ENCODE data around the gene MACROD2. TPM values are rescaled to one million over a fixed set of nuclear protein-coding genes. Genes with fewer than 3 reads are reported as not detected.

MACROD2 gene
- total and polyA plus RNA-seq, 4 donors = 0.66 to 10.5 (median 3.3) TPM

DNA sequence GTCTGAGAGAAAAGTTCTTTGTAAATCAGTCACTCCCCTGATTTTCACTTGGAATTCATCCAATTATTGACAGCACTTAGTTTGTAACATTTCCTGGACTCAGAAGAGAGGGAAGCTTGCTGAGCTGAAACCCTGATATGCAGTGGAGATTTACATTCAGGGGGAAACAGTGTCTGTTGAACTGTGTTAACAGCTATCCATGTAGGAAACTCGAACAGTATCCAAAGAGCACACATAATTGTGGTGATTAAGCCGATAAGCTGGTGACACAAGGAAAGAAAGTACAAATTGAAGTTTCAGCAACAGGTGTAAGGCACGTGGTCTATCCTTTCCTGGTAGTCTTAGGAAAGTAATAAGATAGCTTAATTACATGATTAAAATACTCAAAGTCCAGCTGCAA lies 420.2 kb downstream of the MACROD2 start:
- 15% methylated on average over 3 of the region's 3 CpGs for WGBS
- peak; percentile 32 to 34 for TF ChIP-seq RAD21 (IDR thresholded peaks at IDR 0.05)
- TF ChIP-seq SP1 (IDR thresholded peaks at IDR 0.05) = peak; percentile 35
- TF ChIP-seq FOXA1 (IDR thresholded peaks at IDR 0.05) = no peak
- TF ChIP-seq HNF4G (IDR thresholded peaks at IDR 0.05) = no peak
- TF ChIP-seq YY1 (IDR thresholded peaks at IDR 0.05) = peak; percentile 27
- TF ChIP-seq JUND (IDR thresholded peaks at IDR 0.05) = no peak
- peak; percentile 17 to 26 for TF ChIP-seq HNF4A (conservative IDR thresholded peaks at IDR 0.05)
- no peak for TF ChIP-seq TAF1 (conservative IDR thresholded peaks at IDR 0.05)
- TF ChIP-seq RXRA (IDR thresholded peaks at IDR 0.05) = peak in 1 of 2 donors; percentile 27
- TF ChIP-seq, protein P1, sequence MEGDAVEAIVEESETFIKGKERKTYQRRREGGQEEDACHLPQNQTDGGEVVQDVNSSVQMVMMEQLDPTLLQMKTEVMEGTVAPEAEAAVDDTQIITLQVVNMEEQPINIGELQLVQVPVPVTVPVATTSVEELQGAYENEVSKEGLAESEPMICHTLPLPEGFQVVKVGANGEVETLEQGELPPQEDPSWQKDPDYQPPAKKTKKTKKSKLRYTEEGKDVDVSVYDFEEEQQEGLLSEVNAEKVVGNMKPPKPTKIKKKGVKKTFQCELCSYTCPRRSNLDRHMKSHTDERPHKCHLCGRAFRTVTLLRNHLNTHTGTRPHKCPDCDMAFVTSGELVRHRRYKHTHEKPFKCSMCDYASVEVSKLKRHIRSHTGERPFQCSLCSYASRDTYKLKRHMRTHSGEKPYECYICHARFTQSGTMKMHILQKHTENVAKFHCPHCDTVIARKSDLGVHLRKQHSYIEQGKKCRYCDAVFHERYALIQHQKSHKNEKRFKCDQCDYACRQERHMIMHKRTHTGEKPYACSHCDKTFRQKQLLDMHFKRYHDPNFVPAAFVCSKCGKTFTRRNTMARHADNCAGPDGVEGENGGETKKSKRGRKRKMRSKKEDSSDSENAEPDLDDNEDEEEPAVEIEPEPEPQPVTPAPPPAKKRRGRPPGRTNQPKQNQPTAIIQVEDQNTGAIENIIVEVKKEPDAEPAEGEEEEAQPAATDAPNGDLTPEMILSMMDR (IDR thresholded peaks at IDR 0.05; ENCODE audit: low read depth, low read length, missing input control) = no peak
- TF ChIP-seq, protein P2, sequence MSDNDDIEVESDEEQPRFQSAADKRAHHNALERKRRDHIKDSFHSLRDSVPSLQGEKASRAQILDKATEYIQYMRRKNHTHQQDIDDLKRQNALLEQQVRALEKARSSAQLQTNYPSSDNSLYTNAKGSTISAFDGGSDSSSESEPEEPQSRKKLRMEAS (IDR thresholded peaks at IDR 0.05) = no peak
- no peak for TF ChIP-seq NR2F2 (IDR thresholded peaks at IDR 0.05)
- no peak overlapping the region for H3K4me3 ChIP-seq (ENCODE audit: low read depth in 1 of 3, low read length in 3 of 3)
- H3K27me3 ChIP-seq (ENCODE audit: control insufficient read depth in 4 of 4, insufficient read depth in 4 of 4, low read length in 3 of 4) = no peaks in the 10 kb centered on the region
- H3K9ac ChIP-seq (ENCODE audit: low read depth in 1 of 2, low read length in 2 of 2) = peak overlapping the region in 1 of 2 donors; percentile 18
- peaks cover 3 to 31% (median 10%) of the 10 kb centered on the region in 4 donors for H3K4me1 ChIP-seq (ENCODE audit: control insufficient read depth in 4 of 4, insufficient read depth in 4 of 4, low read length in 3 of 4)
- no peaks in the 10 kb centered on the region for H3K36me3 ChIP-seq (ENCODE audit: control insufficient read depth in 4 of 4, insufficient read depth in 3 of 4, low read depth in 1 of 4, low read length in 3 of 4)
- peak overlapping the region; percentile 4 to 53 for H3K27ac ChIP-seq (ENCODE audit: low read depth in 1 of 2, low read length in 2 of 2)
- no peak for DNase-seq (ENCODE audit: low spot score)
- no peaks in the 10 kb centered on the region for H3K9me3 ChIP-seq (ENCODE audit: control insufficient read depth in 4 of 4, low read length in 3 of 4)

DNA sequence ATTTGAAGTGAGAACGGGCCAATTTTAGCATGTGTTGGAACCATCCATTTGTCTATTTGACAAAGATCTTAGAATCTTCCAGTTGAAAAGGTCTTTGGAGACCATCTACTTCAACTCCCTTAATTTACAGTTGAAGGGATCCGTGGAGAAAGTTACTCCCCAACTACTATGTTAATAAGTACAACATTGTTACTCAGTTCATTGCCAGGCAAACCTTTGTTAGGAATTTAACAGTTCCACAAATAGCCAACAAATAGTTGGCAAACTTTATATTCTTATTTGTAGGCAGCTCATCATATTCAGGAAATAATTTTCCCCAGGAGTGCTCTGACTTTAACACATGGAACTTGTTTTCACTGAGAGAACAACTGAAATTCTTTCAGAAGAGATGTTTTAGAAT lies 423.1 kb downstream of the MACROD2 start:
- no peak overlapping the region for H3K27ac ChIP-seq (ENCODE audit: low read depth in 1 of 2, low read length in 2 of 2)
- DNase-seq (ENCODE audit: low spot score) = no peak
- WGBS = 87% methylated on average over 2 of the region's 2 CpGs

DNA sequence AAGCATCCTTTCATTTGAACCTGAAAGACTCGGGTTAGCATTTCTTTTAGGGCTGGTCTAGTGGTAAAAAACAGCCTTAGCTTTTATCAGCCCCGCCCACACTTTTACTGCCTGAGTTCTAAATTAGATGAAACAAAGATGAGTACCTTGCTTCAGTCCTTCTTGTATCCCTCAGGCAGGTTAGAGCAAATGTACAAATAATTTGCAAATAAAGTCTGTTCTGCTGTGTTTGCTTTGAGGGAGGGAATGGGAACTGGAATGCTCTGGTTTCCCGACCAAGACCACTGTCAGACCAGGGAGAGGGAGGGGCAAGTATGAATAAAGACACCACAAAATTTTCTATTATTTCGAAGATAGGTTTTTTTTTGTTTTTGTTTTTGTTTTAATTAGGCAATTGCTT lies 427.6 kb downstream of the MACROD2 start:
- no peak for DNase-seq (ENCODE audit: low spot score)
- H3K27ac ChIP-seq (ENCODE audit: low read depth in 1 of 2, low read length in 2 of 2) = no peak overlapping the region

More for the DNA sequence above, 423.1 kb downstream of the MACROD2 start:
- Histone ChIP-seq H3K36me3 (ENCODE audit: control insufficient read depth in 4 of 4, insufficient read depth in 3 of 4, low read depth in 1 of 4, low read length in 3 of 4) (no peaks in the 10 kb centered on the region), H3K4me1 (ENCODE audit: control insufficient read depth in 4 of 4, insufficient read depth in 4 of 4, low read length in 3 of 4) (peaks cover 0 to 19% (median 7%) of the 10 kb centered on the region in 4 donors), H3K9ac (ENCODE audit: low read depth in 1 of 2, low read length in 2 of 2) (no peak overlapping the region), H3K9me3 (ENCODE audit: control insufficient read depth in 4 of 4, low read length in 3 of 4) (no peaks in the 10 kb centered on the region), H3K4me3 (ENCODE audit: low read depth in 1 of 3, low read length in 3 of 3) (no peak overlapping the region), H3K27me3 (ENCODE audit: control insufficient read depth in 4 of 4, insufficient read depth in 4 of 4, low read length in 3 of 4) (no peaks in the 10 kb centered on the region)
- TF ChIP-seq RAD21 (IDR thresholded peaks at IDR 0.05) (no peak), YY1 (IDR thresholded peaks at IDR 0.05) (no peak), GABPA (IDR thresholded peaks at IDR 0.05 in 1 of 2, conservative IDR thresholded peaks at IDR 0.05 in 1 of 2) (no peak), FOXA1 (IDR thresholded peaks at IDR 0.05) (no peak), JUND (IDR thresholded peaks at IDR 0.05) (no peak), FOXA2 (IDR thresholded peaks at IDR 0.05) (no peak), TAF1 (conservative IDR thresholded peaks at IDR 0.05) (no peak)
- TF ChIP-seq, protein P3, sequence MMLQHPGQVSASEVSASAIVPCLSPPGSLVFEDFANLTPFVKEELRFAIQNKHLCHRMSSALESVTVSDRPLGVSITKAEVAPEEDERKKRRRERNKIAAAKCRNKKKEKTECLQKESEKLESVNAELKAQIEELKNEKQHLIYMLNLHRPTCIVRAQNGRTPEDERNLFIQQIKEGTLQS (IDR thresholded peaks at IDR 0.05) = no peak

More for the DNA sequence above, 427.6 kb downstream of the MACROD2 start:
- WGBS = 69% methylated on average over 4 of the region's 4 CpGs
- Histone ChIP-seq H3K27me3 (ENCODE audit: control insufficient read depth in 4 of 4, insufficient read depth in 4 of 4, low read length in 3 of 4) (no peaks in the 10 kb centered on the region), H3K9me3 (ENCODE audit: control insufficient read depth in 4 of 4, low read length in 3 of 4) (no peaks in the 10 kb centered on the region), H3K36me3 (ENCODE audit: control insufficient read depth in 4 of 4, insufficient read depth in 3 of 4, low read depth in 1 of 4, low read length in 3 of 4) (no peaks in the 10 kb centered on the region), H3K4me1 (ENCODE audit: control insufficient read depth in 4 of 4, insufficient read depth in 4 of 4, low read length in 3 of 4) (no peaks in the 10 kb centered on the region), H3K4me3 (ENCODE audit: low read depth in 1 of 3, low read length in 3 of 3) (no peak overlapping the region), H3K9ac (ENCODE audit: low read depth in 1 of 2, low read length in 2 of 2) (no peak overlapping the region)
- no peak for TF ChIP-seq JUND (IDR thresholded peaks at IDR 0.05)
- no peak for TF ChIP-seq HNF4A (conservative IDR thresholded peaks at IDR 0.05)
- TF ChIP-seq, protein P1 (IDR thresholded peaks at IDR 0.05; ENCODE audit: low read depth, low read length, missing input control) = no peak
- TF ChIP-seq, protein P4, sequence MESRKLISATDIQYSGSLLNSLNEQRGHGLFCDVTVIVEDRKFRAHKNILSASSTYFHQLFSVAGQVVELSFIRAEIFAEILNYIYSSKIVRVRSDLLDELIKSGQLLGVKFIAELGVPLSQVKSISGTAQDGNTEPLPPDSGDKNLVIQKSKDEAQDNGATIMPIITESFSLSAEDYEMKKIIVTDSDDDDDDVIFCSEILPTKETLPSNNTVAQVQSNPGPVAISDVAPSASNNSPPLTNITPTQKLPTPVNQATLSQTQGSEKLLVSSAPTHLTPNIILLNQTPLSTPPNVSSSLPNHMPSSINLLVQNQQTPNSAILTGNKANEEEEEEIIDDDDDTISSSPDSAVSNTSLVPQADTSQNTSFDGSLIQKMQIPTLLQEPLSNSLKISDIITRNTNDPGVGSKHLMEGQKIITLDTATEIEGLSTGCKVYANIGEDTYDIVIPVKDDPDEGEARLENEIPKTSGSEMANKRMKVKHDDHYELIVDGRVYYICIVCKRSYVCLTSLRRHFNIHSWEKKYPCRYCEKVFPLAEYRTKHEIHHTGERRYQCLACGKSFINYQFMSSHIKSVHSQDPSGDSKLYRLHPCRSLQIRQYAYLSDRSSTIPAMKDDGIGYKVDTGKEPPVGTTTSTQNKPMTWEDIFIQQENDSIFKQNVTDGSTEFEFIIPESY (IDR thresholded peaks at IDR 0.05) = no peak
- no peak for TF ChIP-seq TAF1 (conservative IDR thresholded peaks at IDR 0.05)
- TF ChIP-seq, protein P2 (IDR thresholded peaks at IDR 0.05) = no peak

Data from liver (tissue), 9 donors.